HG03103 (cell line): ENCODE data around the gene KCNQ5.
"Not testable (repeated sequence)": the region's sequence is repeated elsewhere in the genome, so short reads cannot be mapped to it uniquely, and the experiment has no call there.

ENCODE experiments used
- ATAC-seq: cut with Tn5 transposase; IDR thresholded peaks from one replicate; pipeline ENCODE4 v1.9.1; 2021; ENCODE audit warnings: low read depth; ENCODE audit not compliant: unreplicated experiment

The KCNQ5 gene

GRCh38 chr6:72876256-72876655 is 254.4 kb downstream of the KCNQ5 start:
- ATAC-seq: no peak

- no peak for ATAC-seq
Measured at GRCh38 chr6:72886170-72886569, 264.3 kb downstream of the KCNQ5 start.

GRCh38 chr6:72890233-72890632 is 268.4 kb downstream of the KCNQ5 start:
- no peak for ATAC-seq

GRCh38 chr6:72890671-72891070 is 268.8 kb downstream of the KCNQ5 start:
- ATAC-seq: no peak

- ATAC-seq: no peak
Measured at GRCh38 chr6:72892901-72893300, 271.0 kb downstream of the KCNQ5 start.

GRCh38 chr6:72894091-72894490 is 272.2 kb downstream of the KCNQ5 start:
- ATAC-seq: no peak

GRCh38 chr6:72898313-72898712 is 276.4 kb downstream of the KCNQ5 start:
- not testable (repeated sequence) for ATAC-seq

GRCh38 chr6:72905705-72906478 is 284.0 kb downstream of the KCNQ5 start:
- ATAC-seq: no peak

GRCh38 chr6:72911463-72912155 is 289.7 kb downstream of the KCNQ5 start:
- ATAC-seq: no peak

GRCh38 chr6:72913797-72914196 is 291.9 kb downstream of the KCNQ5 start:
- no peak for ATAC-seq

GRCh38 chr6:72916298-72916697 is 294.4 kb downstream of the KCNQ5 start:
- no peak for ATAC-seq

GRCh38 chr6:72916906-72917305 is 295.0 kb downstream of the KCNQ5 start:
- ATAC-seq: no peak

GRCh38 chr6:72922401-72922800 is 300.5 kb downstream of the KCNQ5 start:
- no peak for ATAC-seq

GRCh38 chr6:72925136-72925535 is 303.3 kb downstream of the KCNQ5 start:
- ATAC-seq: no peak

GRCh38 chr6:72930556-72931132 is 308.8 kb downstream of the KCNQ5 start:
- no peak for ATAC-seq

GRCh38 chr6:72931325-72931887 is 309.5 kb downstream of the KCNQ5 start:
- no peak for ATAC-seq

- ATAC-seq: no peak
Measured at GRCh38 chr6:72933233-72933632, 311.4 kb downstream of the KCNQ5 start.

- no peak for ATAC-seq
Measured at GRCh38 chr6:72936766-72937559, 315.1 kb downstream of the KCNQ5 start.

GRCh38 chr6:72938104-72938503 is 316.2 kb downstream of the KCNQ5 start:
- no peak for ATAC-seq

GRCh38 chr6:72939004-72939403 is 317.1 kb downstream of the KCNQ5 start:
- no peak for ATAC-seq

- ATAC-seq: no peak
Measured at GRCh38 chr6:72940265-72940664, 318.4 kb downstream of the KCNQ5 start.
